Fibroblast of lung (primary cell): Measurements from ENCODE around the gene NACAD. TPM values are rescaled to one million over a fixed set of nuclear protein-coding genes. Genes with fewer than 3 reads are reported as not detected.
A peak's percentile ranks its signal among the peaks of the same experiment; 100 is the strongest.

Experiments used
- DNase-seq, 2 donors: peaks; one replicate each; pipeline versions ENCODE4 v3.0.0 to v3.0.0-alpha.2; 2010; ENCODE audit warnings: low read depth in 2 of 2
- H2AFZ ChIP-seq: 2 replicates; pipeline ENCODE4 v1.5.1; 2012; ENCODE audit warnings: low read length, control low read depth, inconsistent platforms
- H3K27ac ChIP-seq: 2 replicates; pipeline ENCODE4 v1.5.1; 2011; ENCODE audit warnings: low read length, control low read depth; ENCODE audit not compliant: insufficient read depth
- H3K27me3 ChIP-seq: 2 replicates; pipeline ENCODE4 v1.5.1; 2011; ENCODE audit warnings: mild to moderate bottlenecking, low read length; ENCODE audit not compliant: control insufficient read depth, insufficient read depth
- H3K36me3 ChIP-seq: 2 replicates; pipeline ENCODE4 v1.5.1; 2011; ENCODE audit warnings: low read length; ENCODE audit not compliant: control insufficient read depth, insufficient read depth
- H3K4me1 ChIP-seq: 2 replicates; pipeline ENCODE4 v1.5.1; 2011; ENCODE audit warnings: low read length; ENCODE audit not compliant: control insufficient read depth, insufficient read depth; ENCODE audit errors: extremely low read depth
- H3K4me2 ChIP-seq: 2 replicates; pipeline ENCODE4 v1.5.1; 2011; ENCODE audit warnings: low read length, control low read depth; ENCODE audit not compliant: insufficient read depth; ENCODE audit errors: extremely low read depth
- H3K4me3 ChIP-seq, 4 experiments: fragments of 200-600 bp in 1 of 4; sonication (generic) in 1 of 4; replicated peaks in 1 of 4; 2 replicates each; pipeline ENCODE4 v1.5.1; 2011 to 2016; ENCODE audit warnings: low read length in 4 of 4, low read depth in 3 of 4, mild to moderate bottlenecking in 3 of 4, control low read depth in 2 of 4, inconsistent platforms in 1 of 4, mixed read lengths in 1 of 4; ENCODE audit not compliant: insufficient read depth in 1 of 4; ENCODE audit errors: control extremely low read depth in 1 of 4
- H3K79me2 ChIP-seq: 2 replicates; pipeline ENCODE4 v1.5.1; 2012; ENCODE audit warnings: mild to moderate bottlenecking, low read length, inconsistent platforms; ENCODE audit not compliant: control insufficient read depth, insufficient read depth
- H3K9ac ChIP-seq: 2 replicates; pipeline ENCODE4 v1.5.1; 2011; ENCODE audit warnings: mild to moderate bottlenecking, low read length, control low read depth; ENCODE audit not compliant: insufficient read depth
- H3K9me3 ChIP-seq: 2 replicates; pipeline ENCODE4 v1.5.1; 2012; ENCODE audit warnings: low read depth, low read length; ENCODE audit not compliant: control insufficient read depth, insufficient read depth
- H4K20me1 ChIP-seq: 2 replicates; pipeline ENCODE4 v1.5.1; 2011; ENCODE audit warnings: low read length; ENCODE audit not compliant: control insufficient read depth, insufficient read depth; ENCODE audit errors: extremely low read depth
- CTCF ChIP-seq, 2 donors: IDR thresholded peaks in 1 of 2; conservative IDR thresholded peaks in 1 of 2; 1 replicate in 1 of 2; 2 replicates in 1 of 2; pipeline ENCODE4 v1.5.1; 2011 to 2012; ENCODE audit warnings: low read length in 2 of 2, control low read depth in 1 of 2, inconsistent platforms in 1 of 2, low read depth in 1 of 2, mild to moderate bottlenecking in 1 of 2
- EZH2 ChIP-seq: IDR thresholded peaks from 2 replicates; pipeline ENCODE4 v1.5.1; 2012; ENCODE audit warnings: low read length, control low read depth, mild to moderate bottlenecking; ENCODE audit errors: missing control alignments
- polyA minus RNA-seq: library from RNA; depleted of rRNA, polyadenylated mRNA; stranded (reverse); fragments of >200 nt; gene quantifications from 2 replicates; pipeline ENCODE4 v1.2.3, GENCODE V29; 2011; ENCODE audit warnings: low replicate concordance
- polyA plus RNA-seq, 2 donors: library from polyadenylated mRNA; depleted of rRNA in 1 of 2; stranded (reverse) in 1 of 2; unstranded in 1 of 2; fragments of >200 nt; gene quantifications; 2 replicates each; pipeline ENCODE4 v1.2.1, GENCODE V29; 2011 to 2012; ENCODE audit warnings: missing spikeins in 1 of 2
- total RNA-seq: library from RNA; depleted of rRNA; stranded (reverse); fragments of >200 nt; gene quantifications from 2 replicates; pipeline ENCODE4 v1.2.1, GENCODE V29; 2014

NACAD gene
- total RNA-seq: 1.3 and 2.8 TPM in 2 replicates
- 0.41 and 0.66 TPM in 2 replicates for polyA plus RNA-seq
- 6.0 and 8.1 TPM in 2 replicates for polyA plus RNA-seq (2012)
- polyA minus RNA-seq: 13.3 and 20.3 TPM in 2 replicates

GRCh38 chr7:45088821-45089340 is at the start of gene NACAD:
Gene NACAD, minus strand, starts transcription at chr7:45088969. Its CDS starts 75 bp downstream, at chr7:45088894.
- H3K27me3 ChIP-seq: peaks cover 3% of the 10 kb centered on the region
- TF ChIP-seq CTCF (conservative IDR thresholded peaks at IDR 0.05 in 1 of 2, IDR thresholded peaks at IDR 0.05 in 1 of 2; ENCODE audit: low read depth in 1 of 2, low read length in 2 of 2) (no peak), EZH2 (no peak)
- peak in 1 of 2 donors; percentile 28 for DNase-seq
- no peaks in the 10 kb centered on the region for H4K20me1 ChIP-seq
- no peaks in the 10 kb centered on the region for H3K4me1 ChIP-seq
- no peak within 1 kb of the TSS for H3K27ac ChIP-seq
- H3K9ac ChIP-seq: peak within 1 kb of the TSS; percentile 50
- no peaks in the 10 kb centered on the region for H3K36me3 ChIP-seq
- H3K9me3 ChIP-seq: no peaks in the 10 kb centered on the region
- H3K4me2 ChIP-seq: peak within 1 kb of the TSS; percentile 88
- H3K4me3 ChIP-seq: peak within 1 kb of the TSS; percentile 53 to 69 (median 60)
- no peaks in the 10 kb centered on the region for H3K79me2 ChIP-seq
- peak within 1 kb of the TSS; percentile 77 for H2AFZ ChIP-seq

GRCh38 chr7:45136106-45137060 is 47.6 kb upstream of the NACAD start:
- H3K4me3 ChIP-seq: no peak overlapping the region
- peaks cover 10% of the 10 kb centered on the region for H3K27me3 ChIP-seq
- no peak overlapping the region for H3K27ac ChIP-seq
- DNase-seq: peak; percentile 54 to 80
- H3K4me2 ChIP-seq: no peak overlapping the region
- H2AFZ ChIP-seq: no peak overlapping the region
- H3K79me2 ChIP-seq: no peaks in the 10 kb centered on the region
- TF ChIP-seq CTCF (conservative IDR thresholded peaks at IDR 0.05 in 1 of 2, IDR thresholded peaks at IDR 0.05 in 1 of 2; ENCODE audit: low read depth in 1 of 2, low read length in 2 of 2) (peak; percentile 89 to 92), EZH2 (no peak)
- H3K36me3 ChIP-seq: no peaks in the 10 kb centered on the region
- H3K9ac ChIP-seq: no peak overlapping the region
- no peaks in the 10 kb centered on the region for H3K4me1 ChIP-seq
- no peaks in the 10 kb centered on the region for H3K9me3 ChIP-seq
- no peaks in the 10 kb centered on the region for H4K20me1 ChIP-seq

- Histone ChIP-seq H4K20me1 (no peaks in the 10 kb centered on the region), H3K9me3 (no peaks in the 10 kb centered on the region), H3K36me3 (no peaks in the 10 kb centered on the region), H3K4me1 (no peaks in the 10 kb centered on the region), H3K79me2 (no peaks in the 10 kb centered on the region), H3K9ac (no peak overlapping the region), H2AFZ (no peak overlapping the region), H3K27ac (no peak overlapping the region), H3K4me3 (no peak overlapping the region), H3K27me3 (no peaks in the 10 kb centered on the region), H3K4me2 (no peak overlapping the region)
- no peak for TF ChIP-seq CTCF (conservative IDR thresholded peaks at IDR 0.05 in 1 of 2, IDR thresholded peaks at IDR 0.05 in 1 of 2; ENCODE audit: low read depth in 1 of 2, low read length in 2 of 2)
- TF ChIP-seq EZH2: no peak
- no peak for DNase-seq
These were observed 45.1 kb upstream of the NACAD start for GRCh38 chr7:45133877-45134276.
